Activated T-cell treated with anti-CD3 and anti-CD28 coated beads, Interleukin-2, amount 50 U/mL, for 72 hours (primary cell): ENCODE results near the gene LCE1A. TPM values are rescaled to one million over a fixed set of nuclear protein-coding genes. Genes with fewer than 3 reads are reported as not detected.

Experiments used
- ATAC-seq, 2 donors: fragments of 150-1000 bp; cut with Tn5 transposase; replicated peaks in 1 of 2; 2 replicates each; pipeline ENCODE4 v1.10.0; 2021; ENCODE audit warnings: moderate library complexity in 2 of 2, mild to moderate bottlenecking in 1 of 2
- DNase-seq, 2 donors: peaks; one replicate each; pipeline ENCODE4 v3.0.0; 2021 to 2022; ENCODE audit warnings: mixed read lengths in 1 of 2
- H3K27ac Mint-ChIP-seq: one replicate; pipeline ENCODE4 v1.8.0; 2022; ENCODE audit warnings: mild to moderate bottlenecking, moderate library complexity, mixed read lengths
- H3K27me3 Mint-ChIP-seq: one replicate; pipeline ENCODE4 v1.8.0; 2022; ENCODE audit warnings: low read depth, mixed read lengths
- H3K36me3 Mint-ChIP-seq, 2 donors: one replicate each; pipeline ENCODE4 v1.8.0; 2022; ENCODE audit warnings: mixed read lengths in 2 of 2, mild to moderate bottlenecking in 1 of 2; ENCODE audit not compliant: insufficient read depth in 2 of 2
- H3K4me1 Mint-ChIP-seq: one replicate; pipeline ENCODE4 v1.8.0; 2022; ENCODE audit warnings: low read depth, mixed read lengths
- H3K4me3 Mint-ChIP-seq, 2 donors: one replicate each; pipeline ENCODE4 v1.8.0; 2022; ENCODE audit warnings: mild to moderate bottlenecking in 2 of 2, mixed read lengths in 2 of 2, moderate library complexity in 2 of 2
- H3K9me3 Mint-ChIP-seq, 2 donors: one replicate each; pipeline ENCODE4 v1.8.0; 2022; ENCODE audit warnings: mixed read lengths in 2 of 2
- total RNA-seq, 2 donors: library from RNA; stranded (reverse); gene quantifications; one replicate each; pipeline ENCODE4 v1.2.3, GENCODE V29; 2022

Gene LCE1A, protein sequence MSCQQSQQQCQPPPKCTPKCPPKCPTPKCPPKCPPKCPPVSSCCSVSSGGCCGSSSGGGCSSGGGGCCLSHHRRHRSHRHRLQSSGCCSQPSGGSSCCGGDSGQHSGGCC
- total RNA-seq, result not detected

DNA sequence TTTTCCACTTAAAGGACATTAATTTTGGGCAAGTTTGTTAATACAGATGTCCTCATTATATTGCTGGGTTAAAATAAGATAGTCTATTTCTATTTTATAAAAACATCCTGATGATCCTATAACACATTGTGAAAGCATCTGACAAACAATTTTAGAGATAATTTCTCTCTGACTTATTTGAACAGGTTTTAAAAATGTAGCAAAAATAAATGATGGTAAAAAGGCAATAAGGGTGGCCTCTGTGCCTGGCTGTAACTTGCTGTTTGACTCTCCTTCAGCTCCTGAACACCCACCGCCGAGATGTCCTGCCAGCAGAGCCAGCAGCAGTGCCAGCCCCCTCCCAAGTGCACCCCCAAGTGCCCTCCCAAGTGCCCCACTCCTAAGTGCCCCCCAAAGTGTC, at the start of gene LCE1A:
Gene LCE1A (plus strand): TSS at position 301 of the 400 bp plus-strand sequence. CDS start 0 bp downstream, at position 301.
- Mint-ChIP-seq H3K4me3 (no peak within 1 kb of the TSS), H3K36me3 (no peaks in the 10 kb centered on the region), H3K27me3 (peaks cover 15% of the 10 kb centered on the region), H3K27ac (no peak within 1 kb of the TSS), H3K9me3 (peaks cover 0 to 2% of the 10 kb centered on the region in 2 donors), H3K4me1 (no peaks in the 10 kb centered on the region)
- DNase-seq (no peak), ATAC-seq (no peak)

DNA sequence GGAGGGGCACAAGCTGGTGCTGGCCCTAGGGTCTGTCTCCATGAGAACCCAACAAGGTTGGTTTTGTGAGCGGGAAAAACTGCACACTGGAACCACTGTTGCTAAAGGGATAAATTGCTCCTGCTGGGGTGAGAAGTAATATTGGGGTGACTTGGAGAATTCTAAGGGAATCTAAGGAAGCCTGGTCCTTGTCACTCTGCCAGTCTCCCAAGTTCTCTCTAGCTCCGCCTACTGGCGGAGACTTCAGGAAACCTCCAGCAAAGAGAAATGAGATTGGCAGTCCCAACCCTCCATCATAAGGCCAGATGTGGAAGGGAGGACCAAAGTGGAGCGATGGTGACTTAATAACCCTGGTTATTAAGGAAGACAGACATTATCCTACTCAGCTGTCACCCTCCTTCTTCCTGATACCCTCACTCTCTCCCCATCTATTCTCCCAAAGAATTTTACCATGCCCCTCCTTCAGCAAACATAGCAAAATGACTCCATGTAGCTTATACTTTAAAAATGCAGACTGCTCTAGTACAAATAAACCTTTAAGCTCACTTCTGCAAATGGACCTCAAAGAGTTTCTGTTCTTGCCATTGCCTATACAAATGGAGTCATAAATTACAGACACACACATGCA, 49.6 kb upstream of the LCE1A start:
- H3K4me1 Mint-ChIP-seq, result no peaks in the 10 kb centered on the region
- peaks cover 0 to 2% of the 10 kb centered on the region in 2 donors for H3K9me3 Mint-ChIP-seq
- H3K4me3 Mint-ChIP-seq, result no peak overlapping the region
- DNase-seq (no peak), ATAC-seq (no peak)
- no peak overlapping the region for H3K27ac Mint-ChIP-seq
- peaks cover 32% of the 10 kb centered on the region for H3K27me3 Mint-ChIP-seq
- H3K36me3 Mint-ChIP-seq, result no peaks in the 10 kb centered on the region

GRCh38 chr1:152783095-152783494, 44.2 kb upstream of the LCE1A start:
- Mint-ChIP-seq H3K9me3 (no peaks in the 10 kb centered on the region), H3K4me1 (no peaks in the 10 kb centered on the region), H3K36me3 (no peaks in the 10 kb centered on the region), H3K27ac (no peak overlapping the region), H3K27me3 (peaks cover 44% of the 10 kb centered on the region), H3K4me3 (no peak overlapping the region)
- DNase-seq, result no peak
- peak in 1 of 2 donors; percentile 38 for ATAC-seq

- DNase-seq, result no peak
- H3K9me3 Mint-ChIP-seq, result no peaks in the 10 kb centered on the region
- H3K4me3 Mint-ChIP-seq, result no peak within 1 kb of the TSS
- no peaks in the 10 kb centered on the region for H3K36me3 Mint-ChIP-seq
- ATAC-seq, result no peak
- peaks cover 28% of the 10 kb centered on the region for H3K27me3 Mint-ChIP-seq
- H3K27ac Mint-ChIP-seq, result no peak within 1 kb of the TSS
- no peaks in the 10 kb centered on the region for H3K4me1 Mint-ChIP-seq
These were observed 41.2 kb upstream of the LCE1A start, which contains the start of gene LCE1E for GRCh38 chr1:152786077-152786476. Gene LCE1E (plus strand): TSS chr1:152786257. CDS start chr1:152787300, 1,043 bp downstream.

DNA sequence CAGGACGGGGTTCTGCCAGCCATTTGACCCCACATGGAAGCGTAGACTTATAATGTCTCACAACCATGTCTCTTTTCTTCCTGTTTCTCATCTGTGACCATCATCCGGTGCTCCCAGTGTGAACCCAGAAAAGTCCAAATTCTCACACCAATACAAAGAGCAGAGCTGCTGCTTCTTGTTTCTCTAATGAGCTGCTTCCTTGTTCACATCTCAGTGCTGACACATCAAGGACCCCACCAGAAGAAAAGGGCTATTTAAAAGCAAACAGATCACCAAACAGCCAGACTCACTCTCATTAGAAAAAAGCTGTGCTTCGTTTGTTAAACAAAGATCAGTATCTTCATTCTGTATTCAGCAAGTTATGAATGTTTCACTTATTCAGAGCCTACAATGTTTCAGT, 31.6 kb upstream of the LCE1A start:
- ATAC-seq (no peak), DNase-seq (no peak)
- H3K4me3 Mint-ChIP-seq, result no peak overlapping the region
- H3K27me3 Mint-ChIP-seq, result peaks cover 12% of the 10 kb centered on the region
- no peaks in the 10 kb centered on the region for H3K36me3 Mint-ChIP-seq
- no peak overlapping the region for H3K27ac Mint-ChIP-seq
- H3K4me1 Mint-ChIP-seq, result no peaks in the 10 kb centered on the region
- no peaks in the 10 kb centered on the region for H3K9me3 Mint-ChIP-seq

DNA sequence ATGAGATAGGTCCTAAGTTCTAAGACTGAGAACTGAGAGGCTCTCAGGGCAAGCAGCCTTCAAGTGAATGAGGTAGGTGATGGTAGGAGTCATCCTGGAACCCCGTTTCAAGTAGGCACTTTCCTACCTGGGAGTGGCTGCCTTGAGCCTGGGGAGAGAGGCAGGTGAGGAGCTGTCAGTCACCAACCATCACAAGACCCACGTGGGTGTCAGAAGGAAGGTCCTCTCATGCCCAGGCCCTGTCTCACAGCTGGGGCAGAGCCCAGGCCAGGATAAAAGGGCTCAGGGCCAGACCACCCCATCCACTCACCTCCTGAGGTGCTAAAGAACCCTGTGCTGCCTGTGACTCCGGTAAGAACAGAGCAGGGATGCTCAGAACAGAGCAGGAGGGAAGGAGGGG, 30.9 kb upstream of the LCE1A start, which contains the start of gene LCE1D:
Gene LCE1D (plus strand): TSS at position 301 of the 400 bp plus-strand sequence. CDS start 1,074 bp downstream, outside the sequence.
- ATAC-seq, result no peak
- Mint-ChIP-seq H3K27ac (no peak within 1 kb of the TSS), H3K9me3 (no peaks in the 10 kb centered on the region), H3K36me3 (no peaks in the 10 kb centered on the region), H3K27me3 (peaks cover 15% of the 10 kb centered on the region), H3K4me1 (no peaks in the 10 kb centered on the region), H3K4me3 (no peak within 1 kb of the TSS)
- no peak for DNase-seq

GRCh38 chr1:152801333-152801732, 25.9 kb upstream of the LCE1A start:
- no peak for DNase-seq
- Mint-ChIP-seq H3K27me3 (peaks cover 24% of the 10 kb centered on the region), H3K4me1 (no peaks in the 10 kb centered on the region), H3K27ac (no peak overlapping the region), H3K36me3 (no peaks in the 10 kb centered on the region), H3K4me3 (no peak overlapping the region), H3K9me3 (no peaks in the 10 kb centered on the region)
- ATAC-seq, result no peak

- Mint-ChIP-seq H3K4me3 (no peak within 1 kb of the TSS), H3K27ac (no peak within 1 kb of the TSS), H3K27me3 (peaks cover 7% of the 10 kb centered on the region), H3K9me3 (no peaks in the 10 kb centered on the region), H3K4me1 (no peaks in the 10 kb centered on the region), H3K36me3 (no peaks in the 10 kb centered on the region)
- DNase-seq (no peak), ATAC-seq (no peak)
These were observed 20.7 kb upstream of the LCE1A start, which contains the start of gene LCE1C for GRCh38 chr1:152806576-152806975. Gene LCE1C (minus strand): TSS chr1:152806651. CDS start chr1:152805478, 1,173 bp downstream.

GRCh38 chr1:152811050-152811449, 16.2 kb upstream of the LCE1A start:
- ATAC-seq (no peak), DNase-seq (no peak)
- no peak overlapping the region for H3K27ac Mint-ChIP-seq
- H3K36me3 Mint-ChIP-seq, result no peaks in the 10 kb centered on the region
- no peak overlapping the region for H3K4me3 Mint-ChIP-seq
- H3K27me3 Mint-ChIP-seq, result no peaks in the 10 kb centered on the region
- no peaks in the 10 kb centered on the region for H3K9me3 Mint-ChIP-seq
- H3K4me1 Mint-ChIP-seq, result no peaks in the 10 kb centered on the region

DNA sequence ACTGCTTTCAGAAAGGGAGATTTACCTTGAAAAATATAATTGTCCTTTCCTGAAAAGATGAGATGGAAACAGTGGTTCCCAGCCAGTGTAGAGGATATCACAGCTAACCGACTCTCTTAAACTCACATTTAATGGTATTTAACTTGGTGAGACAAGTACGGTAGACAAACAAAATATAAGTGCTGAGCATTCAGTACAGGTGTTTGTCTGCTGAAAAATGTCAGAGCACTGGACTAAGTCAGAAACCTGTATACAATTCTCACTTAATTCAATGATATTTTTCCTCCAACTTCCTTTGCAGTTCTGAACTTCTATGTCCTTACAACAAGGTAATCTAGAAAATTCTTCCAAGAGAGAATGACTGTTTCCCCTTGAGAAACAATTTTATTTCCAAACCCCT, 15.6 kb upstream of the LCE1A start, which contains the start of gene LCE1B:
Gene LCE1B (plus strand): TSS at position 301 of the 400 bp plus-strand sequence. CDS start 476 bp downstream, outside the sequence.
- ATAC-seq, result no peak

DNA sequence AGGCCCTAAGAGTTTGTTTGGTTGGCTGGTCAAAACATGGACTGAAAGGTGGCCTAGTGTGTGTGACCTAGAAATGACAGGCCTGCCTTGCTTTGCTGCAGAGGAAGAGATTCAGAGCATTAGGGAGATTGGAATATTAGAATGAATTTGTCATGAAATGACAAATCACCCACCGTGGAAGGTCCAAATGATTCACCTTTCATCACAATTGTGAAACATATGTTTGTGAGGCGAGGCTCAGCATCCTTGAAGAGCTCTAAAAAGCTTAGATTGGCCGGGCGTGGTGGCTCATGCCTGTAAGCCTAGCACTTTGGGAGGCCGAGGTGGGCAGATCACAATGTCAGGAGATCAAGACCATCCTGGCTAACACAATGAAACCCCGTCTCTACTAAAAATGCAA, 10.0 kb upstream of the LCE1A start:
- Mint-ChIP-seq H3K9me3 (no peaks in the 10 kb centered on the region), H3K36me3 (no peaks in the 10 kb centered on the region)

More for the DNA sequence above, 15.6 kb upstream of the LCE1A start, which contains the start of gene LCE1B:
- Mint-ChIP-seq H3K4me3 (no peak within 1 kb of the TSS), H3K4me1 (no peaks in the 10 kb centered on the region), H3K9me3 (no peaks in the 10 kb centered on the region), H3K27ac (no peak within 1 kb of the TSS), H3K27me3 (no peaks in the 10 kb centered on the region), H3K36me3 (no peaks in the 10 kb centered on the region)
- no peak for DNase-seq

DNA sequence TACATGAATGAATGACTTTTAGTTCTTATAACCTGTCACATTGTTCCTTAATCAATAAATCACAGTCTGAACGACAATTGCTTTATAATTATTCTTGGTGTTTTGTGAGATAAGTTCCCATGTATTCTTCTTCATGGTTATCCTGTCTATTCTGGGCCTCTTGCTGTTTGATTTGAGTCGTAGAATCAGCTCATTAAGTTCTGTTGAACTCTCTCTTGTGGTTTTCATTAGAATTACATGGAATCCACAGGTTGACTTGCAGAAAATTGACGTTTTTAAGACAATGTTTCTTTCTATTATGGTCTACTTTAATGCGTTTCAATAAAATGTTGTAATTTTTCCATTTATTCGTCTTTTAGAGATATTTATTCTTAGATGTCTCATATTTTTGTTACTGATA, 4.0 kb upstream of the LCE1A start:
- no peak overlapping the region for H3K27ac Mint-ChIP-seq
- no peaks in the 10 kb centered on the region for H3K36me3 Mint-ChIP-seq
- H3K4me1 Mint-ChIP-seq, result no peaks in the 10 kb centered on the region
- DNase-seq, result no peak
- H3K27me3 Mint-ChIP-seq, result peaks cover 15% of the 10 kb centered on the region
- no peak for ATAC-seq
- H3K4me3 Mint-ChIP-seq, result no peak overlapping the region
- no peaks in the 10 kb centered on the region for H3K9me3 Mint-ChIP-seq

More for the DNA sequence above, 10.0 kb upstream of the LCE1A start:
- Mint-ChIP-seq H3K4me3 (no peak overlapping the region), H3K27me3 (no peaks in the 10 kb centered on the region), H3K4me1 (no peaks in the 10 kb centered on the region), H3K27ac (no peak overlapping the region)
- no peak for DNase-seq
- no peak for ATAC-seq

GRCh38 chr1:152824964-152825363, 2.3 kb upstream of the LCE1A start:
- Mint-ChIP-seq H3K27me3 (peaks cover 15% of the 10 kb centered on the region), H3K9me3 (no peaks in the 10 kb centered on the region), H3K27ac (no peak overlapping the region), H3K4me1 (no peaks in the 10 kb centered on the region), H3K4me3 (no peak overlapping the region), H3K36me3 (no peaks in the 10 kb centered on the region)
- ATAC-seq (no peak), DNase-seq (no peak)
